DMS79 (cell line): ENCODE data around the gene JAK1.
"Not testable (repeated sequence)": the region's sequence is repeated elsewhere in the genome, so short reads cannot be mapped to it uniquely, and the experiment has no call there.

Experiments used
- DNase-seq: peaks from one replicate; lab custom pipeline; 2025; lab: John Stamatoyannopoulos, UW

Gene JAK1

DNA sequence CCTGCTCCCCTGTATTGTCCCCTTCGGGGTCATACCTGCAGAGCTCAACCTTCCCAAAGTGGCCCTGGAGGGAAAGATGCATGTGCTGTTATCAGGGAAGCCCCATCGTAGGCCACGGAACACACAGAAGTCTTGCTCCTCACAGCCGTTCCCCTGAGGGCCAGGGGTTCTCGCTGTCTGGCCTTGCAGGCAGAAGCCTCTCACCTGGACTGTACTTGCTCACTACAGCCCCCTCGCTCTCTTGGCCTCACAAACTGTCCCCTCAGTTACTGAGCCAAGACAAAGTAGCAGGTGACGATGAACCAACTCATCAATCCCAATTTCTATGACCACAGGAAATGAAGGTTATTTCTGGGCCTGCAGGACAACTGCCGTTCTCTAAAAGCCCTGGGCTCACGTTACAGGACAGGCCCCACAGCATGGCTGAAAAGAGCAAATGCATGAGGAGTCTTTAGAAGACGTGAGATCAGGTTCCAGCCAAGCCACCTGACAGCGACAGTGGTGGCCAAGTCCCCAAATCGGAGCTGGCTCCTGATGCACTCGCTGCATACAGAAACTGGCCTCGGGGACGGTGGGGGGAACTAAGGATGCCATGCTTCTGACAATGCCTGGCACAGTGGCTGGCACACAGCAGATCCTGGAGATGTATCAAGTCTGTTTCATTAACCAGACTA is 126.5 kb downstream of the JAK1 start:
- no peak for DNase-seq

- DNase-seq: no peak
These were observed 127.1 kb downstream of the JAK1 start for GRCh38 chr1:64839261-64839660.

- DNase-seq: no peak
These were observed 127.9 kb downstream of the JAK1 start for GRCh38 chr1:64838486-64838885.

DNA sequence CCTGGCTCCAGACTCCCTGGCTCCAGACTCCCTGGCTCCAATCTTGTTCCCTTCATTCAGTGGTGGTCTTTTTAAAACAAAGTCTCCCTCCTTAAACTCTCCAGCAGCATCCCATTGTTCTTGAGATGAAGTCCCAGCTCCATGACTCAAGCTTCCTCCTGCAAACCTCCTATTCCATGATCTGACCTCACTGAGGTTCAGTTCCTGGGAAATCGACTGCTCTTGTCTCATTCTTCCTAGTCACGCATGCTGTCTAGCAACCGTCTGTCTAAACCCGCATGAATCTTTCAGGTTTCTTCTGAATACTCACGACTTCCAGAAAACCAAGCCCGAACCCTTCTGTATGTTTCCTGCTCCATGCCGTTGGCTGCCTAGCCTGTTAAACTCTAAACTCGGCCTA is 129.5 kb downstream of the JAK1 start:
- DNase-seq: no peak

GRCh38 chr1:64834734-64835133 is 131.6 kb downstream of the JAK1 start:
- no peak for DNase-seq

- DNase-seq: no peak
These were observed 136.2 kb downstream of the JAK1 start for GRCh38 chr1:64830030-64830651.

GRCh38 chr1:64829411-64830029 is 136.8 kb downstream of the JAK1 start:
- no peak for DNase-seq

DNA sequence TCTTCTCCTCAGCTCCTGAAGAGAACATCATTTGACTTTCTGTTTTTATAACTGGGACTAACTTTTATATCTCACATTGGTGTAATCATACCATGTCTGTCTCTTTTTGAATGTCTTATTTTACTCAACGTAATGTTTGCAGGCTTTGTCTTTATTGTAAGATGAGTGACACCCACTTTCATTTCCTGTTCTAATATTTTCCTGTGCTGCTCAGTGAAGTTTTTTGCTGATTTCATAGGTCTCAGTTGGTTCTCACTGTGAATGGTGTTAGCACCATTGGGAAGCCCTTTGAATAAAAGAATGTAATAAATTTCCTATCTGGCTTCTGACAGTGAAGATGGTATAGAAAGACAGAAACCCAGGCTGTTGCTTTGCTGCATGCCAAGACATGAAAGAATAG is 137.5 kb downstream of the JAK1 start:
- no peak for DNase-seq

DNA sequence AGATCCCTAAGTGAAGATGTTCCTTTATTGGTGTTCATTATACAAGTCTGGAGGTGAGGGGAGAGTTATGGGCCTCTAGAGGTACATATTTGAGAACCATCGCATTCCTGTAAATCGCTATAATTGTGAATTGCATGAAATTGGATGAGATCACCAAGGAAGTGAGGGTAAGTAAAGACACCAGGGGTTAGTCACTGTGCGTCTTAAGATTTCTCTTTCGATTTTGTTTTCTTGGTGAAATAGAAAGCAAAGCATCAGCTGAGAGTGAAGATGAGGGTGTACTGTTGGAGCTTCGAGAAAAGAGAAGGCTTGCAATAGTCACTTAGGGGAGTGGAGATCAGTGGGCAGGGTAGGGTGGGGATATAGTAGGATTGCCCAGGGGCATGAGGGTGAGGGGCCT is 139.4 kb downstream of the JAK1 start:
- no peak for DNase-seq

DNA sequence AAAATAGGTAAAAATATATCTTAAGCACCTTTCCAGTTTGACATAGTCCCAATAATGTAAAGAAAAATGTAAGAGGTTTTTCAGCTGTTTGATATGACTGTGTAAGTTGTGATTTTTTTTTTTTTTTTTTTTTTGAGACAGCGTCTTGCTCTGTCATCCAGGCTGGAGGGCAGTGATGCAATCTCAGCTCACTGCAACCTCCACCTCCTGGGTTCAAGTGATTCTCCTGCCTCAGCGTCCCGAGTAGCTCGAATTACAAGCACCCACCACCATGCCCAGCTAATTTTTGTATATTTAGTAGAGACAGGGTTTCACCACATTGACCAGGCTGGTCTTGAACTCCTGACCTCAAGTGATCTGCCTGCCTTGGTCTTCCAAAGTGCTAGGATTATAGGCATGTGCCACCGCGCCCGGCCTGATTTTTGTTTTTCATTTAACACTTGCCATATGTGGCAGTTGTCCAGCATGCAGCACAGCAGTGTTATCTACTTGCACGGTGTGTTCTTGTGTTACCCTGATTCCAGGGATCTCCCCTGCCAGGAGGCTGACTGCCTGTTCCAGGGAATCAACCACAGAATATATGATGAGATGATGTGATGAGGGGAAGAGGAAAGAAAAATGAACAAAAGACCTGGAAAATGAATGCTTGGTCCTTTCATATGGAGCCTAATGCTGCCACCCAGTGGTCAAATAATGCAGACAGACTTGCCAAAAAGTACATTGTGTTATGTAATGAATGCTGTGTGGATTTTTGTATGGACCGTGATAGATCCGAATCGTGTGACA is 142.5 kb downstream of the JAK1 start:
- peak; percentile 33 for DNase-seq

DNA sequence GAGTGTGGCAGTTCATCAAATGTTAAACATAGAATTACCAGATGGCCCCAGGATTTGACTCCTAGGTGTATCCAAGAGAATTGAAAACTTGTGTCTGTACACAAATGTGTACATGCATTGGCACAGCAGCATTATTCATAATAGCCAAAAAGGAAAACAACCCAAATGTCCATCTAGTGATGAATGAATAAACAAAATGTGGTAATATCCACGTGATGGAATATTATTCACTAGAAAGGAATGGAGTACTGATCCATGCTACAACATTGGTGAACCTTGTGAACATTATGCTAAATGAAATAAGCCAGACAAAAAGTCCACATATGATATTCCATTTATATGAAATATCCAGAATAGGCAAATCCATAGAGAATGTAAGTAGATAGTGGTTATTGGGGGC is 143.7 kb downstream of the JAK1 start:
- no peak for DNase-seq

GRCh38 chr1:64820572-64820971 is 145.8 kb downstream of the JAK1 start:
- not testable (repeated sequence) for DNase-seq

GRCh38 chr1:64817364-64817763 is 149.0 kb downstream of the JAK1 start:
- not testable (repeated sequence) for DNase-seq

DNA sequence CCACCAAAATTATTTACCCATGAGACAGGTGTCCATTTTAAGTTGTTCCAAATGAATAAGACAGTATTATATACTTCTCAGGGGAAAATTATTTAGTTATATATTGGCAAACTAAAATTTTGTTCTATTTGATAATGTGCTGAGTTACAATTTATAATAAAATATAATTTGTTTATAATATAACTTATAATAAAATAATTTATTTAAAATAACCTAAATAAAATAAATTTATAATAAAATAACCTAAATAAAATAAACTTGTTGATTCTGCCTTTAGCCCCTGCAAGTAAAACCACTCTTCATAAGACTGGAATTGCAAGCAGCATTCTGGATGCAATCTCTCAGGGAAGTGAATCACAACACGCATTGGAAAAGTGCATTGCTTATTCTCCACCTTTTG is 151.9 kb downstream of the JAK1 start:
- DNase-seq: no peak

DNA sequence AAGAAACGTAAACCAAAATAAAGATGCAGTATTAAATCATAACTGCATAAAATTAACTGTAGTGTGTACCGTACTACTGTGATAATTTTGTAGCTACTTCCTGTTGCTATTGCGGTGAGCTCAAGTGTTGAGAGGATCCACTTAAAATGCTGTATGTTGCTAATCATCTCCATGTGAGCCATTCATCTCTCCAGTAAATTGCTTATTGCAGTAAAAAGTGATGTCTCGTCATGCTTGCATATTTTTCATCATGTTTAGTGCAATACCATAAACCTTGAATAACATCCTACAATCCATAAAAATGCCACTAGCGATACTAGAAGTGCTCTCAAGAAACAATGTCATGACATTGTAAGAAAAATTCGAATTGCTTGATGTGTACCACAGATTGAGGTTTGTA is 155.2 kb downstream of the JAK1 start:
- peak; percentile 64 for DNase-seq

DNA sequence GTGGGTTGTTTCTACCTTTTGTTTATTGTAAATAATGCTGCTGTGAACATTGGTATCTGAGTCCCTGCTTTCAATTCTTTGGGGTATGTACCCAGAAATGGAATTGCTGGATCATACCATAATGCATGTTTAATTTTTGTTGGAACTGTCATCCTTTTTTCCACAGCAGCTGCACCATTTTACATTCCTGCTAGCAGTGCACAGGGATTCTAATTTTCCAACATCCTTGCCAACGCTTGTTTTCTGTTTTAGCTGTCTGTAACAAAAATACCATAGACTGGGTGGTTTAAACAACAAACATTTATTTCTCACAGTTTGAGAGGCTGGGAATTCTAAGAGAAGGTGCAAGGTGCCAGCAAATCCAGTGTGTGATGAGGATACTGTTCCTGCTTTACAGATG is 156.3 kb downstream of the JAK1 start:
- no peak for DNase-seq

DNA sequence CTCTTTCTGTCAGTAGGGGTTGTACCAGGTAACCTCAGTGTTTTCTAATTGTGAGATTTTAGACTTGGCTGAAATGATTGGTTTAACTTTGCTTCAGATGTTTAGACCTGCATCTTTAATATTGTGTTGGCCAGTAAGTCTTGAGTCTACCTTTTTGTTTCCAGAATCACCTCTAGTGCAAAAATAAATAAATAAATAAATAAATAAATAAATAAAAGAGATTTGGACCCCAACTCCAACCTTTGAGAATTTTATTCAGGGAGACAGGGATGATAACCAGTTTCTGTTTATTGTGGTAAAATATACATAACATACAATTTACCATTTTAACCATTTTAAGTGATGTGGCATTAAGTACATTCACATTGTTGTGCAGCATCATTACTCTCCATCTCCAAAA is 157.0 kb downstream of the JAK1 start:
- DNase-seq: no peak

DNA sequence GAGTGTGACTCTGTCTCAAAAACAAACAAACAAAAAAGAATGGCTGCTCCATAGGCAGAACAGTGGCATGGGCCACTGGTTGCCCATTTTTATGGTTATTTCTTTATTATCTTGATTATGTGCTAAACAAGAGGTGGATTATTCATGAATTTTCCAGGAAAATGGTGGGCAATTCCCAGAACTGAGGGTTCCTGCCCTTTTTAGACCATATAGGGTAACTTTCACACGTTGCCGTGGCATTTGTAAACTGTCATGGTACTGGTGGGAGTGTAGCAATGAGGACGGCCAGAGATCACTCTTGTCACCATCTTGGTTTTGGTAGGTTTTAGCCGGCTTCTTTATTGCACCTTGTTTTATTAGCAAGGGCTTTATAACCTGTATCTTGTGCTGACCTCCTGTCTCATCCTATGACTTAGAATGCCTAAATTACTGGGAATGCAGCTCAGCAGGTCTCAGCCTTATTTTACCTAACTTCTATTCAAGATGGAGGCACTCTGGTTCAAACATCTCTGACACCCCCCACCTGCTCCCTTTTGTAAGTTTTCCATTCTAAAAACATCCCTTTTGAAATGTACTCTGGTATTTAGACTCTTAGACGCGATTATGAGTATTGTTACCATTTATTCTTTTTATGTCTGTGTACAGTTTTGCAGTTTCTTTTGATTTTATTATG is 164.4 kb downstream of the JAK1 start:
- no peak for DNase-seq

DNA sequence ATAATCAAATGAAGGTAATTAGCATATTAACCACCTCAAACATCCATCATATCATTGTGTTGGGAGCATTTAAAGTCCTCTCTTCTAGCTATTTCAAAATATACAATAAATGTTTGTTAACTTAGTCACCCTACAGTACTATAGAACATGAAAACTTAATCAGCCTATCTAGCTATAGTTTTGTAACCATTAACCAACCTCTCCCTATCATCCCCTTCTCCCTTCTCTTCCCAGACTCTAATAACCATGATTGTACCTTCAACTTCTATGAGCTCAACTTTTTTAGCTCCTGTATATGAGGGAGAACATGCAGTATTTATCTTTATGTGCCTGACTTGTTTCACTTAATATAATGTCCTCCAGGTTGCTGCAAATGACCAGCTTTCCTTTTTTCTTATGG is 167.5 kb downstream of the JAK1 start:
- DNase-seq: no peak

DNA sequence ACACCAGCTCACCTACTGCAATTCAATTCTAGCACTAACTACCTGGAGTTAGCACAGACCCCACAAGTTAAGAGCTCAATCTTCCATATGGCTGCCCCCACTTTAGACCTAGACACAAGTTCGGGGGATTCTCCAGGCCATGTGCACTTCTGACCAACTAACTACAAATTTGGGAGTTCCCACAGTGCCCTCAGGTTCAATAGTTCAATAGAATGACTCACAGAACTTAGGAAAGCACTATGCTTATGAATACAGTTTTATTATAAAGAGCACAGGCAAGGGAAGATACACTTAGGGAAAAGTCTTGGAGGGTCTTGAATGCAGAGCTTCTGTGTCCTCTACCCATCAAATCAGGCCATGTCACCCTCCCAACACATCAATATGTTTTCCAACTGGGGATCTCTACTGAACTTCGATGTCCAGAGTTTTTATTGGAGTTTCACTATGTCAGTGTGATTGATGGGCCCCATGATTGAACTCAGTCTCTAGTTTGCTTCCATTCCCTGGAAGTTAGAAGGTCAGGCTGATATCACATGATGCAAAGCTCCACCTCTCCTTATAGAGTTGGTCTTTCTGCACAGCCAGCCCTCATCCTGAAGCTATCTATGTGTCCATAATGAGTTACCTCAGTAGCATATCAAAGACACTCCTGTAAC is 175.4 kb downstream of the JAK1 start:
- DNase-seq: no peak
